HCT116 (cell line): ENCODE results near the gene PHLDB3. TPM values are rescaled to one million over a fixed set of nuclear protein-coding genes. Genes with fewer than 3 reads are reported as not detected.

Experiments used
- ATAC-seq: fragments of 200-7000 bp; cut with Tn5 transposase; 2 replicates; pipeline ENCODE4 v1.9.1; 2020; ENCODE audit warnings: mild to moderate bottlenecking, moderate library complexity
- BruUV-seq: library from RNA; stranded (reverse); fragments of 400-500 nt; replicated peaks from 2 replicates; lab custom pipeline; 2021; lab: Mats Ljungman, UMichigan
- CTCF ChIA-PET: fragments of 300-600 bp; sonication (Branson Sonifier 250); formaldehyde crosslinking; loops from one replicate; lab custom pipeline; 2021; ENCODE audit warnings: antibody characterized with exemption; lab: Charles Lee
- POLR2A ChIA-PET: fragments of 300-600, 350-600 bp; sonication (Branson Sonifier 250); formaldehyde crosslinking; loops from one replicate; lab custom pipeline; 2021; ENCODE audit warnings: antibody characterized with exemption; lab: Charles Lee
- RAD21 ChIA-PET, 2 experiments: fragments of 300-600 bp; sonication (Branson Sonifier 250); formaldehyde crosslinking; loops; one replicate each; lab custom pipeline; 2023; ENCODE audit warnings: low total read pairs in 2 of 2; ENCODE audit not compliant: uncharacterized antibody in 2 of 2, unreplicated experiment in 2 of 2, low non-redundant PET in 1 of 2; lab: Charles Lee
- DNase-seq: peaks from one replicate; pipeline ENCODE4 v3.0.0-alpha.2; 2010; ENCODE audit warnings: low read depth, low spot score
- H2AFZ ChIP-seq: fragments of 200-600 bp; shearing (Covaris generic), sonication (generic); 2 replicates; pipeline ENCODE4 v1.6.1; 2017; ENCODE audit warnings: low read depth, mixed run types, mixed read lengths, antibody characterized with exemption, low read length; ENCODE audit not compliant: poor library complexity, severe bottlenecking
- H3K27ac ChIP-seq: 2 replicates; pipeline ENCODE4 v1.5.1; 2012; ENCODE audit warnings: low read depth, low read length
- H3K27me3 ChIP-seq: fragments of 200-600 bp; sonication (generic); 2 replicates; pipeline ENCODE4 v1.6.1; 2016; ENCODE audit warnings: mixed run types, low read length, mixed read lengths; ENCODE audit not compliant: insufficient read depth
- H3K36me3 ChIP-seq, 2 experiments: fragments of 200-500 bp in 1 of 2; fragments of 200-600 bp in 1 of 2; sonication (Bioruptor generic) in 1 of 2; sonication (generic) in 1 of 2; 2 replicates each; pipeline versions ENCODE4 v1.5.1 to v1.6.1; 2014 to 2016; ENCODE audit warnings: low read length in 2 of 2, inconsistent platforms in 1 of 2, mixed read lengths in 1 of 2, mixed run types in 1 of 2; ENCODE audit not compliant: insufficient read depth in 2 of 2, control insufficient read depth in 1 of 2
- H3K4me1 ChIP-seq, 2 experiments: fragments of 200-600 bp in 1 of 2; sonication (generic) in 1 of 2; 2 replicates each; pipeline versions ENCODE4 v1.5.1 to v1.6.1; 2012 to 2017; ENCODE audit warnings: low read length in 2 of 2, inconsistent platforms in 1 of 2, mild to moderate bottlenecking in 1 of 2, mixed read lengths in 1 of 2, mixed run types in 1 of 2, moderate library complexity in 1 of 2; ENCODE audit not compliant: insufficient read depth in 2 of 2, control insufficient read depth in 1 of 2
- H3K4me2 ChIP-seq: fragments of 200-600 bp; sonication (generic); 2 replicates; pipeline ENCODE4 v1.6.1; 2017; ENCODE audit warnings: mixed run types, low read length, mixed read lengths
- H3K4me3 ChIP-seq, 2 experiments: fragments of 200-600 bp in 1 of 2; sonication (generic) in 1 of 2; replicated peaks in 1 of 2; 2 replicates each; pipeline ENCODE4 v1.5.1; 2011 to 2016; ENCODE audit warnings: low read length in 2 of 2, control low read depth in 1 of 2, low read depth in 1 of 2, mild to moderate bottlenecking in 1 of 2, mixed read lengths in 1 of 2, mixed run types in 1 of 2
- H3K79me2 ChIP-seq: fragments of 200-600 bp; sonication (generic); 2 replicates; pipeline ENCODE4 v1.6.1; 2017; ENCODE audit warnings: mild to moderate bottlenecking, mixed run types, low read length, moderate library complexity, mixed read lengths; ENCODE audit not compliant: insufficient read depth
- H3K9ac ChIP-seq: fragments of 200-600 bp; sonication (generic); 2 replicates; pipeline ENCODE4 v1.6.1; 2016; ENCODE audit warnings: low read length, mixed read lengths
- H3K9me2 ChIP-seq: fragments of 200-600 bp; sonication (generic), shearing (Covaris generic); 2 replicates; pipeline ENCODE4 v1.6.1; 2017; ENCODE audit warnings: mixed run types, mild to moderate bottlenecking, moderate library complexity; ENCODE audit not compliant: insufficient read depth
- H3K9me3 ChIP-seq, 2 experiments: fragments of 200-500 bp in 1 of 2; fragments of 200-600 bp in 1 of 2; sonication (Bioruptor generic) in 1 of 2; sonication (generic) in 1 of 2; 2 replicates each; pipeline ENCODE4 v1.6.1; 2014 to 2017; ENCODE audit warnings: low read length in 2 of 2, mixed read lengths in 2 of 2, inconsistent platforms in 1 of 2, low read depth in 1 of 2, mild to moderate bottlenecking in 1 of 2, mixed run types in 1 of 2, moderate library complexity in 1 of 2; ENCODE audit not compliant: control insufficient read depth in 1 of 2, insufficient read depth in 1 of 2
- H4K20me1 ChIP-seq: fragments of 200-600 bp; sonication (generic), shearing (Covaris generic); 2 replicates; pipeline ENCODE4 v1.6.1; 2017; ENCODE audit warnings: mixed run types, mild to moderate bottlenecking, moderate library complexity; ENCODE audit not compliant: insufficient read depth
- ATF3 ChIP-seq: IDR thresholded peaks from 2 replicates; pipeline ENCODE4 v1.6.1; 2012
- CBX3 ChIP-seq: IDR thresholded peaks from 2 replicates; pipeline ENCODE4 v1.6.1; 2012; ENCODE audit warnings: low read depth
- FOSL1 ChIP-seq: IDR thresholded peaks from 2 replicates; pipeline ENCODE4 v1.6.1; 2012; ENCODE audit warnings: low read depth
- JUND ChIP-seq: IDR thresholded peaks from 2 replicates; pipeline ENCODE4 v1.6.1; 2012
- POLR2A ChIP-seq: IDR thresholded peaks from 2 replicates; pipeline ENCODE4 v1.7.0; 2011; ENCODE audit warnings: borderline replicate concordance; ENCODE audit not compliant: insufficient read depth, insufficient read length; ENCODE audit errors: extremely low read depth
- REST ChIP-seq: IDR thresholded peaks from 2 replicates; pipeline ENCODE4 v1.6.1; 2012; ENCODE audit warnings: low read depth
- SRF ChIP-seq: IDR thresholded peaks from 2 replicates; pipeline ENCODE4 v1.6.1; 2012; ENCODE audit warnings: low read depth
- ZFX ChIP-seq: fragments of 450-650 bp; IDR thresholded peaks from 2 replicates; pipeline ENCODE4 v1.6.1; 2017
- ZNF274 ChIP-seq: fragments of 200-500 bp; sonication (Bioruptor generic); IDR thresholded peaks from 2 replicates; pipeline ENCODE4 v1.6.1; 2014; ENCODE audit warnings: mild to moderate bottlenecking, low read depth, low read length, inconsistent platforms
- intact Hi-C: fragments of 100-400 bp; cut with micrococcal nuclease; formaldehyde crosslinking; loops from 2 replicates; pipeline ENCODE4 v1.10.0; 2022
- total RNA-seq: library from RNA; stranded (reverse); gene quantifications from one replicate; pipeline ENCODE4 v1.2.1, GENCODE V29; 2021; ENCODE audit not compliant: unreplicated experiment
- TF ChIP-seq, protein P1 (sequence below): IDR thresholded peaks from 2 replicates; pipeline ENCODE4 v1.6.1; 2012

PHLDB3 gene
- total RNA-seq, 1 experiment from 2014 or later: 15.5 TPM

- H3K27me3 ChIP-seq: no peaks in the 10 kb centered on the region
- no peak overlapping the region for H2AFZ ChIP-seq
- H3K4me3 ChIP-seq: peak overlapping the region in 1 of 2 experiments; percentile 73; a peak in 1 of 4 replicates
- H3K79me2 ChIP-seq: no peaks in the 10 kb centered on the region
- ATAC-seq: no peak
- H3K4me2 ChIP-seq: peak overlapping the region; percentile 100
- ChIA-PET POLR2A (interaction anchor here (1.8 kb wide), 1 partner anchor 13 kb away, joined by 5 read pairs; no protein-coding TSS in a partner anchor), RAD21 (no interaction called here), CTCF (interaction anchor here (2.5 kb wide), 1 partner anchor 15 kb away, joined by 15 read pairs; no protein-coding TSS in a partner anchor)
- peaks cover 22 to 42% of the 10 kb centered on the region in 2 experiments for H3K4me1 ChIP-seq
- H3K9me3 ChIP-seq: no peaks in the 10 kb centered on the region
- no peak overlapping the region for H3K27ac ChIP-seq
- intact Hi-C loops: no loop called here
- H3K9ac ChIP-seq: no peak overlapping the region
- TF ChIP-seq ZFX (no peak), POLR2A (no peak), ZNF274 (no peak), REST (no peak), SRF (no peak), JUND (no peak), FOSL1 (no peak), CBX3 (no peak), ATF3 (no peak)
- TF ChIP-seq, protein P1, sequence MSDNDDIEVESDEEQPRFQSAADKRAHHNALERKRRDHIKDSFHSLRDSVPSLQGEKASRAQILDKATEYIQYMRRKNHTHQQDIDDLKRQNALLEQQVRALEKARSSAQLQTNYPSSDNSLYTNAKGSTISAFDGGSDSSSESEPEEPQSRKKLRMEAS: no peak
- BruUV-seq: no TSS peak
- DNase-seq: no peak
- H3K36me3 ChIP-seq: no peaks in the 10 kb centered on the region
- no peaks in the 10 kb centered on the region for H4K20me1 ChIP-seq
- no peaks in the 10 kb centered on the region for H3K9me2 ChIP-seq
Measured at GRCh38 chr19:43462383-43462782, 42.2 kb downstream of the PHLDB3 start.
